HG02870 (cell line): ENCODE measurements around the gene PAPOLB.

Experiments used
- ATAC-seq: cut with Tn5 transposase; IDR thresholded peaks from one replicate; pipeline ENCODE4 v1.9.1; 2021; ENCODE audit warnings: mild to moderate bottlenecking, moderate library complexity; ENCODE audit not compliant: unreplicated experiment

PAPOLB gene

DNA sequence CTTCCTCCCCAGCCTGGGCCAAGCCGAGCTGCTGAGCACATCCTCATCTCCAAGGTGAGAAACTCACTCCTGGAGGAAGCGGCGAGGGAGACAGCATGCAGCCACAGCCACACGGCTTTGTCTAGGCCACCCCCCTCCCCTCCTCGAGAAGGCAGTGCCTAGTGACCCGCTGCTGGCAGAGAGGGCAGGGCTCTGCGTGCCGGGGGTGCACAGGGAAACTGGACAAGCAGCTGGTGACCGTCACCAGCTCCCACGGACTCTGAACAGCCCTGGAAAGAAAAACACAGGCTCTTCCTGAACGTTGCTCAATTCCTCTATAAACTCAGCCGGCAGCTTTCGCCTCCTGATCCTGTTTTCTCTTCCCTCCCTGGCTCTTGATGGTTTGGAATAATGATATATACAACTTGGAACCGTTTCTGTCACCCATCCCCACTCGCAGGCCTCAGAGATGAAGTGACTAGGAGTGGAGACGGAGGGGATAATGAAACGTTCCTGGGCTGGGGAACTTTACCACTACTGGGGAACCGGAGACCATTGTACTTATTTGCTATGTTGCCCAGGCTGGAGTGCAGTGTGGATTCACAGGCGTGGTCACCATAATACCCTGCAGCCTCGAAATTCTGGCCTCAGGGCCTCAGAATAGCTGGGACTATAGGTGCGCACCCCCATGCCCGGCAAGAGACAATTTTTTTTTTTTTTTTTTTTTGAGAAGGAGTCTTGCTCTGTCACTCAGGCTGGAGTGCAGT lies 19.3 kb downstream of the PAPOLB start:
- no peak for ATAC-seq

DNA sequence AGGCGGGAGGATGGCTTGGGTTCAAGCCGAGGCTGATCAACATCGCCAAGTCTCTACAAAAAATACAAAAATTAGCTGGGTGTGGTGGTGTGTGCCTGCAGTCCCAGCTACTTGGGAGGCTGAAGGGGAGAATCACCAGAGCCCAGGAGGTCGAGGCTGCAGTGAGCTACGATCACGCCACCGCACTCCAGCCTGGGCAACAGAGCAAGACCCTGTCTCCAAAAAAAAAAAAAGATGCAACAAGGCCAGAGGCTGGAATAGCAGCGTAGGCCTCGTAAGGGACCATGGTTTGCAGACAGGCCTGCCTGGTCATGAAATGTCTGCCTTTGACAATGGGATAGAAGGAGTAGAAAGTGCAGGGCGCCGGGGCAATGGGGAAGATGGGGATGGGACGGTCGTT lies 20.0 kb downstream of the PAPOLB start:
- ATAC-seq: no peak

DNA sequence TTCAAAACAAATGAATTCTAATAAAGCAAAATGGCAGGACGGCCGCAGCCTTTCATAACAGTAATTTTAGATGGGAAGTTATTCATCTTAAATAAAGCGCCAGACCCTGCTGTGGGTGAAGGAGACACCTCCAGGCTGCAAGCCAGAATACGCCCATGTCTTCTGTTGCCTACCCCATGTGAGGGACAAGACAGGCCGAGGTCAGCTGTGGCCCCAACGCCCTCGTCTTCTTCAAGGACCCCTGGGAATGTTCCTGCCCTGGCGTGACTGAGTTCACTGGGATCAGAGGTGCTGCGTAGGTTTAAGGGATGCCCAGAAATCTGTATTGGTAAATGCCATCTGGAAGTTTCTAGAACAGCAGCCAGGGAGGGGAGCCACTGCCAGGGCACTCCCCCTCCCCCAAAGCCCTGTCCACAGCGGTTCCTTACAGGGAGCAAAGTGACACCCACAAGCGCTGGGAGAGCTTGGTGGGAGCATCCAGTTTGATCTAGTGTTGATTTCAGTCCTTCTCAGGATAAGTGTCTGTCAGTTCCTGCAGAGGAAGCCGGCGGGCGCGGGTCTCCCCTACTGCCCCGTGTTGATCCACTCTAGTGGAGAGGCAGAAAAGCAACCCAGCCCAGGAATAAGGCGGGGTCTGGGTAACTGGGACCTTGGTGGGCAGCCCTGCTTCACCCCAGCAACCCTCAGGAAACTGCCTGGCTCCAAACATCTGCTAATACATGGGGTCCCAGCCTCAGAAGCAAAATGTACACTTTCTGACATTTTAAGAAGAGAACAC lies 20.6 kb downstream of the PAPOLB start:
- no peak for ATAC-seq

DNA sequence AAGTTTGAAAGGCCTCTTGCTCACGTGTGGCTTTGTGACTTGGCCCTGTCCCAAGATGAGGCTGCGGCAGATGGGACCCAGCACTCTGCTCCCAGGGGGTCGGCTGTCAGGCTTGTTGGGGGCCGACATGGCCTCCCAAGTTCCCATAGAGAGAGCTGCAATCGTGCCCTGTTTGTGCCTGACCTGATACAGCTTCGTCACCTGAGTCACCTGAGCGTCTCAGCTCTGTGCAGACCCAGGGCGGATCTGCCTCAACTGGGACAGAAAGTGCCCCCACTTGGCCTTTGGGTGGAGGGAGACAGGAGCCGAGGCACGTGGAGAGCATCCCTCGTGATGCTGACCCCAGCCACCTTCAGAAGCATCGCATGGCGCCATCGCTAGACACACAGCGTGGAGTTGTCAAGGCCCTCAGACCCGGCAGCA lies 21.7 kb downstream of the PAPOLB start:
- ATAC-seq: no peak

DNA sequence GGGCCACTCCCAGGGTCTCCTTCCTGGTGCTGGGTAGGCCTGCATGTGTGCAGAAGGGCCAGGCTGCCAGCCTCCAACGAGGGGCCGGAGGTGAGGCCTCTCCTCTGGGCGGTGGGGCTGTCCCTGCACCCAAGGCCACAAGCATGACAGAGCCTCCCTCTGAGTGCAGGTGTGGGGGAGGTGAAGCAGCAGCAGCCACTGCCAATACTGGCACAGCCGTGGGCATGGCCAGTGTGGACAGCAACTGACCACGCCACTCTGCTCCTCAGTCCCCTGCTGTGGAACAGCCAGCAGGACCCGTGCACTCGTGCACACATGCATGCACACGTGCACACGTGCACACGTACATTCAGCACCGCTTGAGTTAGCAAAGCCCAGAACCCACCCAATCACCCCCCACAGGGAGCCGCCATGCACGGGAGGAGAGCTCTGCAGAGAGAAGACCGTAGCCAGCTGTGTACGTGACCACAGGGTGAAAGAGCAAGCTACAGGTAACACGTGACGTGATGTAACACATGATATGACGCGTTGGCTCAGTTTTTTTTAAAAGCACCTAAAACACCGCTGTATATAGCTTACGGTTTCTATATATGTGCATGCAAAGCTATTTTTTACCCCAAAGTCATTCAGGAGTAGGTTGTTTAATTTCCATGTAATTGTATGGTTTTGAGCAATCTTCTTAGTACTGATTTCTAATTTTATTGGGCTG lies 23.1 kb downstream of the PAPOLB start:
- ATAC-seq: no peak

DNA sequence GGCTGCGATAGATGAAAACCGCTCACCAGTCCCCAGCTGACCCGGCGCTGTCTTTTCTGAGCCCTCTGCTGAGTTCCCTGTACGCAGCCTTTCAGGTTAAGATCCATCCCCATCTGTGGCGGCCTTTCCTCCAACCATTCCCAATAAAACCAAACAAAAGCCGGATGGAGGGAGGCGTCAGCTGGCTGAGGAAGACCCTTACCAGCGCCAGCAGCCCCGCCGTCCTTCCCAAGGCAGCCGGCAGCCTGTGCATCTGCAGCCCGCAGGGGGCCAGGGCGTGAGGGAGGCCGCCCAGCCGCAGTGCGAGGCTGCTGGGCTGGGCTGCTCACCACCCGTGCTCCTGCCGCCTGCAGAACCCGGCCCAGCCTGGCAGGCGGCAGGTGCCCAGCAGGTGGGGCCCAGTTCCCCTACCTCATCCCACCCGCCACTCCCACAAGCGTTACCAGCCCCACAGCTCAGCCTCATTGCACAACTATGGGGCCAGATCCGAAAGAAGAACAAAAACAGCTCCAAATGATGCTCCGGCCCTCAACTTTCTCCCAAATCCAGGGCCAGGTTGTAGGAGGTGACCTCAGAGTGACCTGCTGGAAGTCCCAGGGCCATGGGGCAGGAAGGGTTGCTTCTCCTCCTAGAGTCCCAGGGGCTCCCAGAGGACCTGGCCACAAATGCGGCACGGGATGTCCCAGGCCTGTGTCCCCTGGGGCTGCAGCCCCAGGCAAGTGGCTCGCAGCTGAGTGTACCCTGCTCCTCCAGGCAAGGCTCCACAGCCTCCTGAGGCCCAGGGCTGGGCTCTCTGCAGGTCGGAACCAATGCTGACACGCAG lies 23.8 kb downstream of the PAPOLB start:
- ATAC-seq: no peak

DNA sequence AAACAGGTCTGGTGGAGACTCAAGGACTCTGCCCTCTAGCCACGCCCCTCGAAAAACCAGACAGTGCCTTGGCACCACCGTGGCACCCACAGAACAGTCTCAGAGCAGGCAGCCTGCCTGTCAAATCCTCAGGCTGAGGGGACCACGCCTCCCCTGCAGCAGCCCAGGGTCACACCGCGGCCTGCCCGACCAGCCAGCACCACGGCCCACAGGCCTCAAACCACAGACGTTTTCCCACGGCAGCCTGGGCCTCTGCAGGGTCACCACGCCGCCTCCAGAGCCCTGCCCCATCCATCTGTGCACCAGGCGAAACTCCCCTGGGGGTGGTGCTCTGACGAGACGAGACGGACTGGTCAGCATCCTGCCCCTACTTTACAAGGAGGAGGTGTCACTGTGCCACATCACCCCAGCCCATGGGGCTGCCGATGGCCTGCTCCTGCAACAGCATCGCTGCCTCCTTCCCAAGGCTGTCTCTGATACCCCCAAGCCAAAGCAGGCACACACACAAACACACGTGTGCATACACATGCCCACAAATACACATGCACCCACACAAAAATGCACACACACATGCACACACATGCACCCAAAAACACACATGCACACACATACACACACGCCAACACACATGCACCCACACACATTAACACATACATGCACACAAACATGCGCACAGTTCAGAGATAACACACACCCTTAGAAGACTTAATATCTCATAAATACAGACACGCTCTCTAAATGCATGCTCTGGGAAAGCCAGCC lies 24.6 kb downstream of the PAPOLB start:
- no peak for ATAC-seq

GRCh38 chr7:4836206-4836661 lies 25.6 kb downstream of the PAPOLB start:
- no peak for ATAC-seq

- ATAC-seq: no peak
Observed at GRCh38 chr7:4835398-4836205, 26.2 kb downstream of the PAPOLB start.

- no peak for ATAC-seq
Observed at GRCh38 chr7:4834601-4835397, 27.0 kb downstream of the PAPOLB start.

GRCh38 chr7:4833691-4834600 lies 27.9 kb downstream of the PAPOLB start:
- ATAC-seq: no peak

- no peak for ATAC-seq
Observed at GRCh38 chr7:4833176-4833575, 28.7 kb downstream of the PAPOLB start.

- no peak for ATAC-seq
Observed at GRCh38 chr7:4832711-4833110, 29.1 kb downstream of the PAPOLB start.

GRCh38 chr7:4831723-4832495 lies 29.9 kb downstream of the PAPOLB start:
- ATAC-seq: no peak

- no peak for ATAC-seq
Observed at GRCh38 chr7:4830176-4830575, 31.7 kb downstream of the PAPOLB start.

GRCh38 chr7:4828720-4829383 lies 33.0 kb downstream of the PAPOLB start:
- no peak for ATAC-seq
